Suppressor macrophage treated with lipopolysaccharide for 1 hour (primary cell): Measurements from ENCODE around the gene FAM234B.

Experiments used
- DNase-seq, 3 donors: peaks; one replicate each; pipeline ENCODE4 v3.0.0-alpha.2; 2020 to 2022

The FAM234B gene

DNA sequence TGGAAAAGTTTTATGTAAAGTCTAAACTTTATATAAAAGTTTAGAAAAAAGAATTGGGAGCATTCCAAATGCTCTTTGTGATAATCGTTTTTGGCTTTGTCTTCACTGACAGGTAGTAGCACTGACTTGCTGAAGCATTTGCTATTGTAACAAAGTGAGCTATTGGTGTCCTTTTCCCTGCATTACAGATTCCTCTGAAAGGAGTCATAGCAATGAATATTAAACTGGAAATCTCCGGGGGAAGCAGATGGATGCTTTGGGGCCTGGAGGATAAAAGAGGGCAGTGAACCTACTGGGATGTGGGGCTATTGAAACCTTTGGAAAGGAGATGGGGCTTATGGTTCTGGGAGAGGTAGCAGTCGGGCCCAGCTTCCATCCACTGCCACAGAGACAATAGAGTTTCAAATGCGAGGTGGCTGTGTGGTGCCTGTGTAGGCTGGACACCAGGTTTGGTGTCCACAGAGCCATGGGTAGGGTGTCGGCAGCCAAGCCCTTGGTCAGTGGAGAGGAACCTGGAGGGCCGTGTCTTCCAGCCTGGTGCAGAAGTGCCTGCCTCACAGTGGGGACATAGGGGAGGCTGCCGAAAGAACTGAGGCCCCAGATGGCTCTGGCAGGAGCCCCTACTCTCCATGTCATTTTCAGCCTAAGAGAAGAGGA, 49.1 kb downstream of the FAM234B start:
- DNase-seq = no peak

DNA sequence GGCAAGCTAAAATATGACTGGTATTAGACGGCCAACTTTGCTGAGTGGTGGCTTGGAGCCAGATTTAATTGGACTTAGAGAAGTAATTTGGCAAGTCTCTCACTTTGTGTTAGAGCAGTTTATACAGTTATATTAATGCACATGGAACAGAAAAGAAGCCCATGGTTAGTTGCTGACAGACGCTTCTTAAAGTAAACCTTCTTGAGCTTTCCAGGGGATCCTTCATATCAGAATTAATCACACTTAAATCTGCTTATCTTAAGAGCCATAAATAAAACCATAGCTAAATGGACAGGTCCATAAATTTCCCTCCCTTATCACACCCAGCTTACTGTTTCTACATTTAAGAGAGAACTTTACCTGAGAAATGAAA, 49.7 kb downstream of the FAM234B start:
- no peak for DNase-seq

DNA sequence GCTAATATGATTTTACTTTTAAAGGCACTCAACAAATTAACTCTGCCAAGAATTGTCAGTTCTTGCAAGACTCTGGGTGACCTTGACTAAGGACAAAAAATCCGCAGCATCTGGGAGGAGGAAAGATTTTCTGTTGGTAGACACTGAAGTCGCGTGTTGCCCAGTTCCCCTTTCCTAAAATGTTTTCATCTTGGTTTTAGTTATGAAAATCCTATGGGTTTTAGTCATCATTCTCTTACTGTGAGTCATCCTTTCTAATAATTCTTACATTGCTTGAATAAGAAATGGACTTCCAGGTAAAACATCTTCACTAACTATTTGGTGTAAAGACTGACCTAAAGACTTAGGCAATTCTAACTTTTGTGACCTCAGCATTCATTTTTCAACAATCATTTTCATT, 50.2 kb downstream of the FAM234B start:
- peak; percentile 82 to 94 (median 92) for DNase-seq

DNA sequence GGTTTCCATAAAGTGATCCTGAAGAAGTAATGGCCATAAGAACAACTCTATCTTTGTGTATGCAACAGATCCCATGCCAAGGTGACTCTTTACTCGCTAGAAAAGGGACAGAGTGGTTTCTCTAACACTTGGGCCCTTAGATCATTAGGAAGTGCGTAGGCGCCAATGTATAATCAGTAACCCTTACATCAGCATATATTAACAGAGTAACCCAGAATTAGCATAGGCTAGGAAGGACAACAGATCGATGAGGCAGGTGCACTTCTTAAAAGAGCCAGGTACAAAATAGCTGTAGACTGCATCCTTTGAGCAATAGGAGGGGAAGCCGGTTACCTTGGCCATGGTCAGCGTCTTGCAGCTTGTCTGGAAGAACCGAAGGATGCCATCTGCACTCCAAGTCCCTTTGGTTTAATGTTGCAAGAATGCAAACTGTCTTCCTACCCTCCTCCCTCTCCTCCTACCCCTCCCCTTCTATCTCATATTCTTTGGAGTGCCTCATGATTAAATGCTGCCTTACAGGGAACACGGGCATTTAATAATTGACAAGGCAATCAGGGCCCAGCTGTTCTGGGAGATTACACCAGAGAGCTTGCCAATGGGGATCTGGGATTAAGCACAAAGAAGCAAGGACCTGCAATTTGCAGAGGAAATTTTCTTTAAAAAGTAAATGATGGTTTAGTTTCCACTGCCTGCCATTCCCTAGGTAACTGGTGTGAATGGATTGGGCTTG, 51.2 kb downstream of the FAM234B start:
- DNase-seq = no peak

- peak; percentile 63 to 80 (median 67) for DNase-seq
These were observed 53.4 kb downstream of the FAM234B start for GRCh38 chr12:13097491-13098011.

GRCh38 chr12:13099066-13099843, 55.1 kb downstream of the FAM234B start:
- peak; percentile 77 to 89 (median 78) for DNase-seq

DNA sequence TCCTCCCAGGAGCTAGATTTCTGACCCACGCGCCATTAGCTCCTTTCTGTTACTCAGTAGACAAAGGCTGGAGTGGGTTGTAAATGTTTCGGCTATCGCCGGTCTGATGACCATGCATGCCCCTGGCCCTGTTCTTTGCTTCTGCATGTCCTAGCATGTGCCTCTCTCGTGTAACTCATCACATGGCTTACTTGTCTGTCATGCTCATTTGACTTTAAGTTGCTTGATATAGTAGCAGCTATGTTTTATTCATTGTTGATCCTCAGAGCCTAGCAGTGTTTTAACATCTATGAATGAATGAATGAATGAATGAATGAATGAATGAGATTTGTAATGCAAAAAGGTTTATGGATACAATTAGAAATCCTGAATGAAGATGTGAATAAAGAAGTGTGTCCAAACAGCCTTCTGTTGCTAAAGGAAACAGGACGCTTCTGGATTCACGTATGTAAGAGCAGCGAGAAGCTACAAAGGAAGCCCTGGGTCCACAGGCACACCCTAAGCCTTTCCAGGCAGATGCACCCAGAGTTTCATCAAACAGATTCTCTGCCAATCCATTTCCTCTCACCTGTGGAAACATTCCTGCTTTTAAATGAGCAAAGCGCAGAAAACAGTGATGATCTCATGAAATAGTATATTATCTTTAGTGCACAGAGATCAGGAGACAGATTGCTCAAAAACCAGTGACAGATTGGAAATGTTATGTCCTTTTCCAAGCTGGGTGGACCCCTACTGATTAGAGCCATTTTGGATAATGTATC, 55.8 kb downstream of the FAM234B start:
- peak in 2 of 3 donors; percentile 31 to 36 for DNase-seq

- peak; percentile 67 to 88 (median 80) for DNase-seq
These were observed 56.4 kb downstream of the FAM234B start for GRCh38 chr12:13100605-13100881.

GRCh38 chr12:13100882-13101769, 56.9 kb downstream of the FAM234B start:
- DNase-seq = peak; percentile 99

- peak; percentile 38 to 67 (median 62) for DNase-seq
These were observed 57.7 kb downstream of the FAM234B start for GRCh38 chr12:13101821-13102375.

DNA sequence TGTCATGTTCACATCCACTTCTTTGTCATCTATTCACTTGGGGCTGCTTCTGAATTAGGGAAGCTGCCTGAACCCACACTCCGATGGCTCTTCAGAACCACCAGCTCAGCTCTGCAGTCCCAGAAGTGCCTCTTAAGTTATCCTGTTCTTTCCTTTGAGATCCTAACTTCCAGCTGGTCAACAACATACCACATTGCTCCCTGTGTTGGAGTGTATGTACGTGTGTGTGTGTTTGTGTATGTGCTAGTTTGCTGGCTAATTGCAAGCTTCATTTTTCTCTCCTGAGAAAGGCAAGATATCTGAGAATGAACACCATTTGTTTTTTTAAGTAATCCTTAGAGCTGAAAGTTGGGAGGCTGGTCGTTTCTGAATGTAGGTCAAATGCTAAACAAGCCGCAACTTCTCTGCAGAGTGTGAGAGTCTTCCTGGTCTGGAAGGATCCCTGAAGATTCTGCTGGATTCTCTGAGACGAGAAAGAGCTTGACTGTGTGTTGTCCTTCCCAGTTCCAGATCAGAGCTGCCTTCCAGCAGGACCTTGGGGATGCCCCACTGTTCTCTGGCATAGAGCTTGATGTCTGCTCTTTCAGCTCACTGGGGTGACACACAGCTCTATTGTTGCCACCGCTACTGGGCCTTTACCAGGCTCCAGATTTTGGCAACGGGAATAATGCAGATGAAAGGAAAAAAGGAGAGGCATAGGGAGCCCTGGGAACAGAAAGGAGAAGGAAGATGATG, 58.4 kb downstream of the FAM234B start:
- DNase-seq = peak; percentile 45 to 55 (median 54)

GRCh38 chr12:13103391-13104033, 59.3 kb downstream of the FAM234B start, which contains the start of gene GSG1:
Gene GSG1, minus strand, starts transcription at chr12:13103667. Its CDS starts 155 bp downstream, at chr12:13103512.
- DNase-seq = peak; percentile 43 to 55 (median 54)

- peak; percentile 62 to 66 (median 65) for DNase-seq
These were observed 60.2 kb downstream of the FAM234B start for GRCh38 chr12:13104409-13104808.

DNA sequence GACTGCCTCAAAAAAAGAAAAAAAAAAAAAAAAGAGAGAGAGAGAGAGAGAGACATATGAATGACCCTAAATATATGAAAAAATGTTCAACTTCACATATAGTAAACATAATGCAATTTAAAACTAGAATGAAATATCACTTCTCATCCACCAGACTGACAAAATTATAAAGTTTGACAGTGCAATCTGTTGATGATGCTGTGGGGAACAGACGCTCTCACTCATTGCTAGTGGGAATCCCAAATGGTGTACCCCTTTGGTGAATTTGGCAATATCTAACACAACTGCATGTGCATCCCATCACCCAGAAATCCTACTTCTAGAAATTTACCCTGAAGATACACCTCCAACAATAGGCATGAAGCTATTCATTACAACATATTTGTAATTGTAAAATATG, 61.6 kb downstream of the FAM234B start:
- no peak for DNase-seq

DNA sequence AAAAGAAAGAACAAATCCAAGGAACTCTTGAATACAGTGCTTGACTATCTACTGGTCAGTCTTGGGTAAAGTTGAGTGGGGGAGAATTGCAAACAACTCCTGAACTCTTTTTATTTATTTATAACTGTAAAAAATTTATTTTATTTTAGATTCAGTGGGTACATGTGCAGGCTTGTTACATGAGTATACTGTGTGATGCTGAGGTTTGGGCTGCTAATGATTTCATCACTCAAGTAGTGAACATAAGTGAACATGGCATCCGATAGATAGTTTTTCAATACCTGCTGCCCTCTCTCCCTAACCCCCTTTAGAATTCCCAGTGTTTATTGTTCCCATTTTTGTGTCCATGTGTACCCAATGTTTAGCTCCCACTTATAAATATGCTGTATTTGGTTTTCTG, 62.5 kb downstream of the FAM234B start:
- DNase-seq = no peak

DNA sequence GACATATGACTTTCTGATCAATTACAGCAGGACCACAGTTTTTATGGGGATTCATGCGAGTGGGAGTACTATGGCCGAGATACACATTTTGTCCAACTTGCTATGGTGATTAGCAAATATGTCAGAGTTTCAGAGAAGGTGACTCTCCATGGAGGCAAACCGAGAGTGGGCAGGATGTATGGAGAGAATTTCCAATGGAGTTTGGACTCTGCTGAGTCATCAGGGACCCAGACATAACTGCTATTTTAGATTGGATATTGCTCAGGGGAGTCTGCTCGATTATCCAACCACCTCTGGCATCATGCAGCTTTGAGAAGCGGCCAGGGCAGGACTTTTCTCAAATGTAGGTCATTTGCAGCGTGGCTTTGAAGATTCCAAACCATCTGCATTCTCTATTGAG, 68.8 kb downstream of the FAM234B start:
- no peak for DNase-seq

- DNase-seq = no peak
These were observed 70.3 kb downstream of the FAM234B start for GRCh38 chr12:13114251-13115052.

DNA sequence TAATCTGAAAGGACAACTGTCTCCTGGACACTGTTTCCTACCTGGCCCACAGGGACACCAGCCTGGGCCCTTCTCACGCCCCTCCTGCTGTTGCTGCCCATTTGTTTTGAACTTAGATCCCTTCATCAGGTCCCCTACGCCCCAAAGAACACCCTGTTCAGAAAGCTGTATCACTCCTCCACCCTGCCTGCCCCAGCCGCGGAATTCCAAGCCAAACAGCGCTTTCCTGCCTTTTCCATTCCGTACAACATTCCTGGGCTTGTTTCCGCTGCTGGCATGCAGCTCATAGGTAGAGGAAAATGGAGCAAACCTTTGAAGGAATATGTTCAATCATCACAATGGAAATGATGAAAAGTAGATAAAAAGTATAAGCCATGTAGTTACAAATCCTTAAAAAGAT, 72.1 kb downstream of the FAM234B start:
- DNase-seq = no peak

DNA sequence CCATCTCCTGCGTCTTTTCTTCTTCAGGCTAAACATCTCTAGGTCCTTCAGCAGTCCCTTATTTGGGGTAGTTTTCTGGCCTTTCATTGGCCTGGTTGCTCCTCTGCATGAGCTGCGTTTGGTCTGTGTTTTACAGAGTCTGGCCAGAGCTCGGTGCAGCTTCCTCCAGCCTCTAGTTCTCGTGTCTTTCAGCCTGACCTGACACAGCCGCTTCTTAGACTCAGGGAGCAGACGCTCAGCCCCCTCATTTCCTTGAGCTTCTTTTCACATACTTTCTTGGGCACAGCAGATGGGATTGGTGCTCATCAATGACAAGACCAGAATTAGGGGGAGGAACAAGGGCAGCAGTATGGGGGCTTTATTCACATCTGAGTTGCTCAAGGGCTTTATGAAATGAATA, 72.8 kb downstream of the FAM234B start:
- no peak for DNase-seq
